ENCODE measurements around the gene CES4A.
A peak's percentile ranks its signal among the peaks of the same experiment; 100 is the strongest.
"Not testable (repeated sequence)": the region's sequence is repeated elsewhere in the genome, so short reads cannot be mapped to it uniquely, and the experiment has no call there.

CES4A gene

GRCh38 chr16:66991545-66992077 is 3.2 kb downstream of the CES4A start:
- no peak for DNase-seq (ENCODE audit: low spot score)

- DNase-seq (ENCODE audit: low spot score): not testable (repeated sequence)
Measured at GRCh38 chr16:66993558-66993957, 5.2 kb downstream of the CES4A start.

- peak; percentile 97 for DNase-seq (ENCODE audit: low spot score)
Measured at GRCh38 chr16:66996324-66996982, 8.1 kb downstream of the CES4A start.

GRCh38 chr16:66996983-66997358 is 8.6 kb downstream of the CES4A start:
- no peak for DNase-seq (ENCODE audit: low spot score)

GRCh38 chr16:67000384-67001351 is 12.3 kb downstream of the CES4A start:
- peak; percentile 74 for DNase-seq (ENCODE audit: low spot score)

- no peak for DNase-seq (ENCODE audit: low spot score)
Measured at GRCh38 chr16:67001726-67002125, 13.3 kb downstream of the CES4A start.

- no peak for DNase-seq (ENCODE audit: low spot score)
Measured at GRCh38 chr16:67006930-67007658, 18.7 kb downstream of the CES4A start.

GRCh38 chr16:67009158-67009557 is 20.8 kb downstream of the CES4A start:
- no peak for DNase-seq (ENCODE audit: low spot score)

- DNase-seq (ENCODE audit: low spot score): no peak
Measured at GRCh38 chr16:67011274-67011673, 22.9 kb downstream of the CES4A start.

GRCh38 chr16:67013233-67013822 is 24.9 kb downstream of the CES4A start:
- DNase-seq (ENCODE audit: low spot score): no peak

GRCh38 chr16:67013823-67014633 is 25.6 kb downstream of the CES4A start:
- no peak for DNase-seq (ENCODE audit: low spot score)

- no peak for DNase-seq (ENCODE audit: low spot score)
Measured at GRCh38 chr16:67014634-67015312, 26.4 kb downstream of the CES4A start.

- DNase-seq (ENCODE audit: low spot score): no peak
Measured at GRCh38 chr16:67015313-67015731, 26.9 kb downstream of the CES4A start.

- no peak for DNase-seq (ENCODE audit: low spot score)
Measured at GRCh38 chr16:67016143-67016542, 27.8 kb downstream of the CES4A start.

- DNase-seq (ENCODE audit: low spot score): no peak
Measured at GRCh38 chr16:67016681-67017420, 28.5 kb downstream of the CES4A start.

- no peak for DNase-seq (ENCODE audit: low spot score)
Measured at GRCh38 chr16:67017421-67017750, 29.0 kb downstream of the CES4A start.

- no peak for DNase-seq (ENCODE audit: low spot score)
Measured at GRCh38 chr16:67017810-67018488, 29.6 kb downstream of the CES4A start.

- DNase-seq (ENCODE audit: low spot score): no peak
Measured at GRCh38 chr16:67019171-67019570, 30.8 kb downstream of the CES4A start.

- DNase-seq (ENCODE audit: low spot score): no peak
Measured at GRCh38 chr16:67021321-67021720, 32.9 kb downstream of the CES4A start.

All from putamen (tissue), 1 donor.